Epithelial cell of esophagus (primary cell): ENCODE data around the gene NR3C1.

Experiments
- DNase-seq: peaks from one replicate; pipeline ENCODE4 v3.0.0; 2010; ENCODE audit warnings: low read depth
- H3K4me3 ChIP-seq: 2 replicates; pipeline ENCODE4 v1.5.1; 2011; ENCODE audit warnings: mild to moderate bottlenecking, low read length, control low read depth
- TF ChIP-seq, protein P1 (sequence below): IDR thresholded peaks from 2 replicates; pipeline ENCODE4 v1.5.1; 2011; ENCODE audit warnings: low read depth, mild to moderate bottlenecking, low read length, control low read depth, inconsistent platforms; ENCODE audit not compliant: insufficient read depth; ENCODE audit errors: missing control alignments

Gene NR3C1

GRCh38 chr5:143398451-143399237 is 4.8 kb downstream of the NR3C1 start:
- TF ChIP-seq, protein P1, sequence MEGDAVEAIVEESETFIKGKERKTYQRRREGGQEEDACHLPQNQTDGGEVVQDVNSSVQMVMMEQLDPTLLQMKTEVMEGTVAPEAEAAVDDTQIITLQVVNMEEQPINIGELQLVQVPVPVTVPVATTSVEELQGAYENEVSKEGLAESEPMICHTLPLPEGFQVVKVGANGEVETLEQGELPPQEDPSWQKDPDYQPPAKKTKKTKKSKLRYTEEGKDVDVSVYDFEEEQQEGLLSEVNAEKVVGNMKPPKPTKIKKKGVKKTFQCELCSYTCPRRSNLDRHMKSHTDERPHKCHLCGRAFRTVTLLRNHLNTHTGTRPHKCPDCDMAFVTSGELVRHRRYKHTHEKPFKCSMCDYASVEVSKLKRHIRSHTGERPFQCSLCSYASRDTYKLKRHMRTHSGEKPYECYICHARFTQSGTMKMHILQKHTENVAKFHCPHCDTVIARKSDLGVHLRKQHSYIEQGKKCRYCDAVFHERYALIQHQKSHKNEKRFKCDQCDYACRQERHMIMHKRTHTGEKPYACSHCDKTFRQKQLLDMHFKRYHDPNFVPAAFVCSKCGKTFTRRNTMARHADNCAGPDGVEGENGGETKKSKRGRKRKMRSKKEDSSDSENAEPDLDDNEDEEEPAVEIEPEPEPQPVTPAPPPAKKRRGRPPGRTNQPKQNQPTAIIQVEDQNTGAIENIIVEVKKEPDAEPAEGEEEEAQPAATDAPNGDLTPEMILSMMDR, result no peak
- DNase-seq, result no peak
- H3K4me3 ChIP-seq, result peak overlapping the region; percentile 72

DNA sequence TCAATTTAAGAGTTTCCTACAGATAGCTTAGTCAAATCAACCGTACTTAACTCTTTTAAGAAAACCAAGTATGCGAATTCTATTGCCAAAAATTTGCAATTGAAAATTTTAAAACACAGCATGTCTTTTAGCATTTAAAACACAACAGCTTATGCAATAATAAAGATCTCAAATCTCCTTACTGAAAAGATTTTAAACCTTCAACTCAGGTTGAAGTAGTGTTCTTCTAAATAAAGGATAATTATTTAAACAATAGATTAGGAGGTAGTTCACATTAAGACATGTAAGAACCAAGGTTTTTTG is 5.5 kb downstream of the NR3C1 start:
- TF ChIP-seq, protein P1, result no peak
- H3K4me3 ChIP-seq, result peak overlapping the region; percentile 72

GRCh38 chr5:143397302-143398052 is 6.0 kb downstream of the NR3C1 start:
- TF ChIP-seq, protein P1, result no peak
- H3K4me3 ChIP-seq, result peak overlapping the region; percentile 72
- DNase-seq, result no peak

More for the DNA sequence above, 5.5 kb downstream of the NR3C1 start:
- DNase-seq, result no peak

GRCh38 chr5:143396353-143396940 is 7.0 kb downstream of the NR3C1 start:
- TF ChIP-seq, protein P1, result no peak
- no peak for DNase-seq
- H3K4me3 ChIP-seq, result peak overlapping the region; percentile 9

GRCh38 chr5:143395638-143396352 is 7.7 kb downstream of the NR3C1 start:
- H3K4me3 ChIP-seq, result peak overlapping the region; percentile 23
- TF ChIP-seq, protein P1, result no peak
- peak; percentile 45 for DNase-seq

DNA sequence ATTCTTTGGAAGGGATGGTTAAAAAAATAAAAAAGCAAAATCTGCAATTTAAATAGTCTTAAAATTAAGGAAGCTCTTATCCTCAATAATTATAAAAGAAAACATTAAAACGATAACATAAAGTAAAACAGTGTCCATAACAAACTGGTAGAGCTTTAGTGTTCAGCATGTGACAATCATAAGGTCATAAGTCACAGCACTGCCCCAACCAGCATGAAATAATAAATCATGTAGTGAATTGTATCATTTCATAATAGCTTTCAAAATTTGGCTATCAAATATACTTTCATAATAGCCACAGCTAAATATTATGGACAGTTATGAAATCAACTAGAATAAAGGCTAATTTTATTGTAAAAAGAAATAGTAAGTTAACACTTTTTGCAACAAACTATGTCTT is 10.0 kb downstream of the NR3C1 start:
- TF ChIP-seq, protein P1, result no peak
- DNase-seq, result no peak
- no peak overlapping the region for H3K4me3 ChIP-seq
